Heart left ventricle (tissue), 16 donors: ENCODE measurements around the gene FBXO17. TPM values are rescaled to one million over a fixed set of nuclear protein-coding genes. Genes with fewer than 3 reads are reported as not detected.

Experiments used
- ATAC-seq, 4 donors: fragments of 200-7000 bp; cut with Tn5 transposase; one replicate each; pipeline ENCODE4 v1.9.1; 2020 to 2022; ENCODE audit warnings: moderate library complexity in 4 of 4, mild to moderate bottlenecking in 3 of 4, moderate number of reproducible peaks in 1 of 4
- DNase-seq, 5 donors: peaks; one replicate each; pipeline ENCODE4 v3.0.0-alpha.2; 2020
- H3K27ac ChIP-seq, 12 donors: fragments of 200-600 bp; sonication (generic) in 4 of 12; one replicate each; pipeline versions ENCODE4 v1.5.0 to v1.8.0; 2016 to 2022; ENCODE audit warnings: mild to moderate bottlenecking in 2 of 12
- H3K27me3 ChIP-seq, 9 donors: fragments of 200-600 bp; sonication (generic) in 2 of 9; one replicate each; pipeline versions ENCODE4 v1.5.1 to v1.8.0; 2016 to 2022; ENCODE audit warnings: mild to moderate bottlenecking in 3 of 9
- H3K36me3 ChIP-seq, 9 donors: fragments of 200-600 bp; sonication (generic) in 2 of 9; one replicate each; pipeline versions ENCODE4 v1.5.0 to v1.8.0; 2018 to 2022; ENCODE audit warnings: mild to moderate bottlenecking in 2 of 9
- H3K4me1 ChIP-seq, 12 donors: fragments of 200-600 bp; sonication (generic) in 4 of 12; one replicate each; pipeline versions ENCODE4 v1.5.0 to v1.8.0; 2016 to 2022; ENCODE audit warnings: mild to moderate bottlenecking in 3 of 12
- H3K4me3 ChIP-seq, 12 donors: fragments of 200-600 bp; sonication (generic) in 4 of 12; one replicate each; pipeline versions ENCODE4 v1.5.0 to v1.8.0; 2017 to 2022; ENCODE audit warnings: mild to moderate bottlenecking in 9 of 12, moderate library complexity in 4 of 12
- H3K9me3 ChIP-seq, 12 donors: fragments of 200-600 bp; sonication (generic) in 4 of 12; one replicate each; pipeline versions ENCODE4 v1.5.0 to v1.8.0; 2016 to 2022; ENCODE audit warnings: mild to moderate bottlenecking in 1 of 12
- POLR2A ChIP-seq, 2 donors: fragments of 450-650 bp; IDR thresholded peaks; one replicate each; pipeline ENCODE4 v1.6.1; 2017; ENCODE audit warnings: antibody characterized with exemption in 2 of 2, mild to moderate bottlenecking in 2 of 2, moderate library complexity in 2 of 2
- WGBS, 4 donors: extraction: QIAGEN DNeasy Blood & Tissue Kit in 2 of 4; methylation state at CpG; one replicate each; pipeline versions ENCODE4 v1.1.5 to v1.1.7; 2013 to 2018; 5-methylcytosine and 5-hydroxymethylcytosine counted together
- intact Hi-C, 10 donors: fragments of 100-400 bp; cut with DNase I; formaldehyde crosslinking; loops; one replicate each; pipeline versions ENCODE4 v1.11.1 to v1.14.2; 2022
- polyA plus RNA-seq, 2 donors: library from polyadenylated mRNA; stranded (reverse); fragments of 200-250 nt; gene quantifications; one replicate each; pipeline ENCODE4 v1.2.3, GENCODE V29; 2013
- total RNA-seq, 9 donors: library from RNA; depleted of rRNA in 2 of 9; stranded (reverse); fragments of >200 nt in 2 of 9; fragmentation: NEBNext Ultra II Directional in 3 of 9; extraction: Animal tissue kit (Norgen Biotek cat#: 25700) in 3 of 9; gene quantifications; one replicate each; pipeline versions ENCODE4 v1.1.0 to v1.2.4, GENCODE V29; 2016 to 2023
- TF ChIP-seq, protein P1 (sequence below), 12 donors: fragments of 200-600 bp; sonication (generic) in 4 of 12; IDR thresholded peaks; one replicate each; pipeline versions ENCODE4 v1.5.0 to v1.8.0; 2018 to 2022; ENCODE audit warnings: antibody characterized with exemption in 12 of 12, mild to moderate bottlenecking in 5 of 12
- donor health status: ischemic (EF 13 %, LVEDD 7.1; RV severe dilation, severe dysfunction).
- donor health status: healthy with polysubstance abuse.
- donor health status: DM: no; HTN: yes; CAD: no.
- donor health status: DM: no; HTN: no; CAD: no.
- donor health status: ischemic (EF 25% LVEDD 6.9; RV normal size, moderate dysfunction).
- donor health status: ischemic (EF 25% LVEDD 5.7; RV mildly dilated, moderate dysfunction).
- donor health status: healthy.
- donor health status: DM: yes; HTN: yes; CAD: no.
- donor health status: ischemic (EF 35%, LVEDD 5.7; RV mildly dilated, moderate dysfunction).
- donor health status: nonischemic (EF 11% LVEDD 7.7; RV severe dilation, severe dysfunction).
- donor health status: DM: yes; HTN: yes; CAD: no.
- donor health status: PGD.
- donor health status: ischemic (EF 29% LVEDD 5.4; RV normal size, mild dysfunction).
- donor health status: nonischemic (EF 23%, LVEDD 6.1; RV moderate dilation, normal function).

FBXO17 gene
- total and polyA plus RNA-seq, 11 donors, result 1.2 to 4.9 (median 2.4) TPM

DNA sequence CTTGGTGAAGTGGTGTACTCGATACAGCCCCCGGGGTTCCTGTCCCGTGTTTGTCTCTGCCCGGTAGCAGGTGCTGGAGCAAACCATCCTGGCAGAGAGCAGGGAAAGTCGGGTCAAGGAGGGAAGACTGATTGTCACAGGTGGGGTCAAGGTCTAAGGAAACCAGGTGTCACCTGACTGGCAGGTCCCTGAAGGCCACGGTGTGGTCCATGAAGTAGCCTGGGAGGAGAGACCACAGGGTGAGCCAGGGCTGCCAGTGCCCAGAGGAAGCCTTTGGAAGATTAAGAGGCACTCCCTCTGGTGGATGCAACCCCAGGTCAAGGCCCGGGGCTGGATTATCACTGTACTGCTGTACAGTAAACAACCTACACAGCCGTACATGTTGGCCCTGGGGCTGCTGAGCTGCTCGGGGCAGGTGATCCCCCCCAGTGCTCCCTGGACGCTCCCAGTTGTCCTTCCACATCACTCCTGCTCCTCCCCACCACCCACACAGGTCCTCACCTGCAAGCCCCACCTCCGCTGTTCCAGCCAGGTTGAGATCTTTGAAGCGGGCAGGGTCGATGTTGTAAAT, 57.5 kb downstream of the FBXO17 start:
- Histone ChIP-seq H3K27ac (no peak overlapping the region), H3K4me1 (no peaks in the 10 kb centered on the region), H3K36me3 (peaks cover 0 to 16% (median 8%) of the 10 kb centered on the region in 9 donors), H3K9me3 (no peaks in the 10 kb centered on the region), H3K4me3 (no peak overlapping the region), H3K27me3 (no peaks in the 10 kb centered on the region)
- peak in 1 of 5 donors; percentile 23 for DNase-seq
- ATAC-seq, result peak in 2 of 4 donors; percentile 11 to 36
- TF ChIP-seq, protein P1, sequence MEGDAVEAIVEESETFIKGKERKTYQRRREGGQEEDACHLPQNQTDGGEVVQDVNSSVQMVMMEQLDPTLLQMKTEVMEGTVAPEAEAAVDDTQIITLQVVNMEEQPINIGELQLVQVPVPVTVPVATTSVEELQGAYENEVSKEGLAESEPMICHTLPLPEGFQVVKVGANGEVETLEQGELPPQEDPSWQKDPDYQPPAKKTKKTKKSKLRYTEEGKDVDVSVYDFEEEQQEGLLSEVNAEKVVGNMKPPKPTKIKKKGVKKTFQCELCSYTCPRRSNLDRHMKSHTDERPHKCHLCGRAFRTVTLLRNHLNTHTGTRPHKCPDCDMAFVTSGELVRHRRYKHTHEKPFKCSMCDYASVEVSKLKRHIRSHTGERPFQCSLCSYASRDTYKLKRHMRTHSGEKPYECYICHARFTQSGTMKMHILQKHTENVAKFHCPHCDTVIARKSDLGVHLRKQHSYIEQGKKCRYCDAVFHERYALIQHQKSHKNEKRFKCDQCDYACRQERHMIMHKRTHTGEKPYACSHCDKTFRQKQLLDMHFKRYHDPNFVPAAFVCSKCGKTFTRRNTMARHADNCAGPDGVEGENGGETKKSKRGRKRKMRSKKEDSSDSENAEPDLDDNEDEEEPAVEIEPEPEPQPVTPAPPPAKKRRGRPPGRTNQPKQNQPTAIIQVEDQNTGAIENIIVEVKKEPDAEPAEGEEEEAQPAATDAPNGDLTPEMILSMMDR (IDR thresholded peaks at IDR 0.05), result peak in 2 of 12 donors; percentile 4 to 11
- TF ChIP-seq POLR2A (IDR thresholded peaks at IDR 0.05), result no peak
- intact Hi-C loops, result no loop called here
- 81 to 84% (median 81%) methylated on average over 13 of the region's 13 CpGs for WGBS, 4 donors

DNA sequence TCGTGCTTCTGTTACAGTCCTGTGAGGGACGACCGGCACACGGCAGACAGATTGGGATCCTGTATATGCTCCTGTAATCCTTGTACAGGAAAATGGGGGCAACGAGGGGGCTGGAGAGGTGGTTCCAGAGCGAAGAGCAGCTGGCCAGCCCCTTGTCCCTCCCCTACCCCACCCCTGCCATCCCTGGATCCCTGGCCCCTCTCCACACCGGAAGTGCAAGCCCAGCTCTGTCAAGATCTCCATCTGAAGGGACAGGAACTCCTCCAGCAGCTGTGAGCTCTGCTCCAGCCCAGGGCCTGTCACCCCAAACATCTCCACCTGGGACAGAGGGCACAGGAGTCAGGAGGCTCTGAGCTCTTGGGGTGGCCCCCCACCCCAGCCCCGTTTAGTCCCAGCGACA, 58.0 kb downstream of the FBXO17 start:
- Histone ChIP-seq H3K4me3 (no peak overlapping the region), H3K4me1 (no peaks in the 10 kb centered on the region), H3K36me3 (peaks cover 0 to 15% (median 8%) of the 10 kb centered on the region in 9 donors), H3K9me3 (no peaks in the 10 kb centered on the region), H3K27ac (no peak overlapping the region), H3K27me3 (no peaks in the 10 kb centered on the region)
- intact Hi-C loops, result no loop called here
- TF ChIP-seq POLR2A (IDR thresholded peaks at IDR 0.05), result no peak
- TF ChIP-seq, protein P1 (IDR thresholded peaks at IDR 0.05), result no peak
- peak in 1 of 5 donors; percentile 17 for DNase-seq
- ATAC-seq, result no peak
- WGBS, 4 donors, result 75 to 85% (median 81%) methylated on average over 8 to 9 of the region's 9 CpGs

DNA sequence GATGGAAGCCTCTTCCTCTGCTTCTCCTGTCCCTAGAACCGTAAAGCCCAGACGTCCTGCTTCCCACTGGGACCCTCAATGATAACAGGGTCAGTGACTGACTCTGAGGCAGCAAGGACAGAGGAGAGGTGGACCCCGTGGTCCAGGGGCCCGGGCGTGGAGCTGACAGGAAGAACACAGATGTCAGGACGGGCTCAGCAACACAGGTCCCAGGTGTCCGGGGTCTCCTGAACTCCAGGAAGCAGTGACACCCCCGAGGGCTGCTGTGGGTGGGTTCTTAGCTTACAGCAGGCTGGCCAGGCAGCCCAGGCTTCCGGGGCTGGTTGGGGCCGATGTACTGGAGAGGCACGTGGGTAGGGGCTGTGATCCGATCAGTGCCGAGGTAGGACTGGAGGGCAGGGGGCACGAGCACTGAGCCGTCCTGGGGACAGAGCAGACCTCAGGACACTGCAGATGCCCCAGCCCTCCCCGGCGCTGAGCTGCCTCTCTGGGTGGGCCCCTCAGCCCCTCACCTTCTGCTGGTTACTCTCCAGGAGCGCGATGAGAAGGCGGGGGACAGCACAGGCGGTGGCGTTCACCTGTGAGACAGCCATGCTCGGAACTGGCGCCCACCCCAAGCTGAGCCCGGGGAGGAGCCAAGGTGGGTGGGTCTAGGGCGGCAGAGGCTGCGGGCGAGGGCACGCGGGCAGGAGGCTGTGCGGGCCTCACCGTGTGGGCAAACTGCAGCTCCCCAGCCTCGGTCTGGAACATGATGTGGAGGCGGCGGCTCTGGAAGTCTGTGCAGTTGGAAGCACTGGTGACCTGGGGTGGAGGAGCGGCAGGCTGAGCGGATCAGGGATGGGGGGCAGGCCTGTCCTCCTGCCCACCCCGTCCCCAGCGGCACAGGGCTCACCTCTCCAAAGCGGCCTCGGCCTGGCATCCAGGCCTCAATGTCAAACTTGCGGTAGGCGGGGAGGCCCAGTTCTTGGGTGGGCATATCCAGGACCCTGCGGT, 59.9 kb downstream of the FBXO17 start:
- Histone ChIP-seq H3K36me3 (peaks cover 0 to 3% (median 0%) of the 10 kb centered on the region in 9 donors), H3K27me3 (peaks cover 0 to 16% (median 0%) of the 10 kb centered on the region in 9 donors), H3K27ac (no peak overlapping the region), H3K4me1 (no peaks in the 10 kb centered on the region), H3K4me3 (no peak overlapping the region), H3K9me3 (no peaks in the 10 kb centered on the region)
- WGBS, 4 donors, result 90 to 92% (median 92%) methylated on average over 24 to 44 of the region's 44 CpGs
- peak in 2 of 5 donors; percentile 13 to 19 for DNase-seq
- intact Hi-C loops, result no loop called here
- ATAC-seq, result no peak
- TF ChIP-seq POLR2A (IDR thresholded peaks at IDR 0.05), result no peak
- TF ChIP-seq, protein P1 (IDR thresholded peaks at IDR 0.05), result no peak

DNA sequence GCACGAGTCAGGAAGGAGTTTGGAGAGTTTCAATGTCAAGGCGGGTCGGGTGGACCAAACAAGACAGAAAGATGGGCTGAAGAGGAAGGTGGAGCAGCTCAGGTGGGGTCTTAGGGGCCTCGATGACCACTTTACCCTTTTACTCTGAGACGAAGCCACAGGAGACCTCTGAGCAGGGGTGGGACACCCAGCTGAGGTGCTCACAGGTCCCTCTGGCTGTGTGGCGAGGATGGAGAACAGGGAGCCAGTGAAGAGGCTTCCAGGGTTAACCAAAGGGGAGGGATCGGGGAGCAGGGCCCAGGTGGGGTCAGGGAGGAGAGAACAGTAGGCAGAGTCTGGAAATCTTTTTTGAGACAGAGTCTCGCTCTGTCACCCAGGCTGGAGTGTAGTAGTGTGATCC, 61.6 kb downstream of the FBXO17 start:
- peaks cover 0 to 16% (median 0%) of the 10 kb centered on the region in 9 donors for H3K27me3 ChIP-seq
- intact Hi-C loops, result no loop called here
- peaks cover 0 to 3% (median 0%) of the 10 kb centered on the region in 9 donors for H3K36me3 ChIP-seq
- TF ChIP-seq POLR2A (IDR thresholded peaks at IDR 0.05), result no peak
- TF ChIP-seq, protein P1 (IDR thresholded peaks at IDR 0.05), result no peak
- no peaks in the 10 kb centered on the region for H3K4me1 ChIP-seq
- H3K27ac ChIP-seq, result no peak overlapping the region
- H3K4me3 ChIP-seq, result no peak overlapping the region
- no peak for ATAC-seq
- no peaks in the 10 kb centered on the region for H3K9me3 ChIP-seq
- peak in 1 of 5 donors; percentile 15 for DNase-seq
- 94 to 96% (median 94%) methylated on average over 8 of the region's 8 CpGs for WGBS, 4 donors
